Measurements from ENCODE around the gene SLFN11. TPM values are rescaled to one million over a fixed set of nuclear protein-coding genes. Genes with fewer than 3 reads are reported as not detected.
A peak's percentile ranks its signal among the peaks of the same experiment; 100 is the strongest.

SLFN11 gene
- total and polyA plus RNA-seq, 12 donors: 4.3 to 25.7 (median 17.1) TPM

DNA sequence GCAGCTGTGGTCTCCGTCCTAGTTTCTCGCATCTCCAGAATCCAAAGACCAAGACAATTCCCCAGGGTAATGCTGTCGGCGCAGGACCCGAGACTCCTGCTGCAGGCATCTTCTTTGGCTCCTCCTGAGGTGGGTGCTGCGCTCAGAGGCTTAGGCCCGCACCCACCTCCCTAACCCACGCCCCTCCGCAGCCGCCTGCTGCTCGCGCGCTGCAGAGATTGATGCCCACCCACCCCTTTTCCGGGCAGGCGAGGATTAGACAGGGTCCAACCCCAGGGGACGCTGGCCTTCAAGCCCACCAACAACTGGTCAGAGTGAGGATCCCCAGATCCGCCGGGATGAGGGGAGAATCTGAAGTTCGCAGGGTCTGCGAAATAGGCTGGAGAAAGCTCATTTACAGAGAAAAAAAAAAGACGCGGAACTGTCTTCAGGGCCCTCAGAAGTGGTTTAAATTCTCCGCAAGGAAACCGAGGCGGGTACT, 27.9 kb downstream of the SLFN11 start:
- 16 to 19% methylated on average over 25 of the region's 25 CpGs for WGBS, 2 donors
- DNase-seq (no peak), ATAC-seq (peak in 1 of 8 donors; percentile 25)
- Histone ChIP-seq H3K27me3 (peaks cover 0 to 37% (median 11%) of the 10 kb centered on the region in 7 donors), H3K9me3 (peaks cover 0 to 26% (median 5%) of the 10 kb centered on the region in 11 donors), H3K4me3 (peak overlapping the region; percentile 16 to 56 (median 50)), H3K36me3 (peaks cover 0 to 16% (median 1%) of the 10 kb centered on the region in 9 donors), H3K4me1 (peaks cover 3 to 60% (median 23%) of the 10 kb centered on the region in 9 donors), H3K27ac (peak overlapping the region; percentile 16 to 96 (median 88))
- intact Hi-C loops (cut with DNase I): loop anchor here in 1 of 10 donors (5.0 kb wide), 1 partner anchor 103 kb away; the partner anchor contains the start of gene SLFN5
- no peak for TF ChIP-seq CTCF (IDR thresholded peaks at IDR 0.05)

- peaks cover 0 to 32% (median 11%) of the 10 kb centered on the region in 7 donors for H3K27me3 ChIP-seq
- ATAC-seq: no peak
- intact Hi-C loops (cut with DNase I): no loop called here
- TF ChIP-seq CTCF (IDR thresholded peaks at IDR 0.05): no peak
- WGBS, 2 donors: 80 to 83% methylated on average over 3 of the region's 3 CpGs
- DNase-seq: no peak
- H3K4me1 ChIP-seq: peaks cover 3 to 60% (median 23%) of the 10 kb centered on the region in 9 donors
- H3K27ac ChIP-seq: peak overlapping the region in 2 of 10 donors; percentile 89 to 96
- H3K36me3 ChIP-seq: peaks cover 0 to 6% (median 0%) of the 10 kb centered on the region in 9 donors
- H3K4me3 ChIP-seq: no peak overlapping the region
- H3K9me3 ChIP-seq: peaks cover 0 to 34% (median 9%) of the 10 kb centered on the region in 11 donors
Observed at GRCh38 chr17:35344262-35344661, 29.2 kb downstream of the SLFN11 start.

- ATAC-seq: no peak
- Histone ChIP-seq H3K4me3 (no peak overlapping the region), H3K27me3 (peaks cover 0 to 21% (median 11%) of the 10 kb centered on the region in 7 donors), H3K4me1 (peaks cover 3 to 48% (median 23%) of the 10 kb centered on the region in 9 donors), H3K36me3 (no peaks in the 10 kb centered on the region), H3K27ac (peak overlapping the region in 8 of 10 donors; percentile 33 to 96 (median 66)), H3K9me3 (peaks cover 0 to 34% (median 9%) of the 10 kb centered on the region in 11 donors)
- no peak for DNase-seq
- no peak for TF ChIP-seq CTCF (IDR thresholded peaks at IDR 0.05)
- intact Hi-C loops (cut with DNase I): no loop called here
Observed at GRCh38 chr17:35342276-35342675, 31.1 kb downstream of the SLFN11 start.

DNA sequence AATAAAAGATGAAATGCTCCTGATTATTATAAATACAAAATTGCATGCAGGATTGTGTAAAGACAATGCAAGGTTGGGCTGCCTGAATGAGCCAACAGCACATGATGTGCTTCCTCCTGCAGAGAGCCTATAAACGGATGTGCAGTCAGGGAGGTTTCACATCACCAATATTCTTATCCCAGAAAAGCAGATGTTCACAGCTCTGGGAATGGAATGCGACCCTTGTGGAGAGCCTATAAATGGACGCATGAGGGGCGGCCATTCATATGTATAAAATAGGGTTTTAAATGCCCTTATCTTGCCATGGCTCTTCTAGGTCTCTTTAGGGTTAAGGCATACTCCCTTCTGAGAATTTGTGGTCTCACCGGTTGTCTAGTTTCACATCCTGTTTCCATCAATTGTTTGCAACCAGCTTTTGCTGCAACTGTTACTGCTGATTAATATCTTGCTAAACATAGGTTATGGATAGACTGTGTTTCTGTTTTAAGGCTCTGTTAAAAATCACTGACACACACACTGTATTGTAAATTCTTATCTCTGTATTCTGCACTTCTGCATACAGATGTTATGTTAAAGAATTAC, 31.9 kb downstream of the SLFN11 start:
- no peak overlapping the region for H3K4me3 ChIP-seq
- H3K27ac ChIP-seq: peak overlapping the region in 8 of 10 donors; percentile 56 to 96 (median 68)
- DNase-seq: peak in 1 of 2 donors; percentile 23
- intact Hi-C loops (cut with DNase I): no loop called here
- H3K9me3 ChIP-seq: peaks cover 0 to 34% (median 9%) of the 10 kb centered on the region in 11 donors
- peaks cover 0 to 40% (median 16%) of the 10 kb centered on the region in 9 donors for H3K4me1 ChIP-seq
- ATAC-seq: no peak
- TF ChIP-seq CTCF (IDR thresholded peaks at IDR 0.05): no peak
- 48 to 52% methylated on average over 5 of the region's 5 CpGs for WGBS, 2 donors
- H3K36me3 ChIP-seq: no peaks in the 10 kb centered on the region
- peaks cover 0 to 16% (median 9%) of the 10 kb centered on the region in 7 donors for H3K27me3 ChIP-seq

Measured in heart right ventricle (tissue), 16 donors.